A673 (cell line): ENCODE data around the gene PLCB2.

ENCODE experiments used
- CTCF ChIP-seq: fragments of 300-800, 200-600 bp; sonication (generic); conservative IDR thresholded peaks from 2 replicates; pipeline ENCODE4 v1.5.1; 2017; ENCODE audit warnings: low read depth, mild to moderate bottlenecking, antibody characterized with exemption, low read length, moderate library complexity, mixed read lengths
- EZH2 ChIP-seq: fragments of 200-600 bp; sonication (generic); IDR thresholded peaks from 2 replicates; pipeline ENCODE4 v1.6.1; 2017; ENCODE audit warnings: borderline replicate concordance, low read depth, mild to moderate bottlenecking, mixed read lengths, antibody characterized with exemption, low read length; ENCODE audit not compliant: poor library complexity, severe bottlenecking

- TF ChIP-seq CTCF = no peak
- TF ChIP-seq EZH2 = no peak
These were observed 6.0 kb upstream of the PLCB2 start for GRCh38 chr15:40313531-40314398.
